Upper lobe of right lung (tissue), 1 donor: ENCODE measurements around the gene HNF1B. TPM values are rescaled to one million over a fixed set of nuclear protein-coding genes. Genes with fewer than 3 reads are reported as not detected.

Experiments used
- ATAC-seq: fragments of 200-7000 bp; cut with Tn5 transposase; one replicate; pipeline ENCODE4 v1.9.1; 2020; ENCODE audit warnings: mild to moderate bottlenecking, moderate library complexity
- DNase-seq: peaks from one replicate; pipeline ENCODE4 v3.0.0-alpha.2; 2020
- H3K27ac ChIP-seq: fragments of 200-600 bp; one replicate; pipeline ENCODE4 v1.8.0; 2022
- H3K27me3 ChIP-seq: fragments of 200-600 bp; one replicate; pipeline ENCODE4 v1.8.0; 2022; ENCODE audit warnings: mild to moderate bottlenecking
- H3K36me3 ChIP-seq: fragments of 200-600 bp; one replicate; pipeline ENCODE4 v1.8.0; 2022
- H3K4me1 ChIP-seq: fragments of 200-600 bp; one replicate; pipeline ENCODE4 v1.8.0; 2022
- H3K4me3 ChIP-seq: fragments of 200-600 bp; one replicate; pipeline ENCODE4 v1.8.0; 2022; ENCODE audit warnings: mild to moderate bottlenecking
- H3K9me3 ChIP-seq: fragments of 200-600 bp; one replicate; pipeline ENCODE4 v1.8.0; 2022
- intact Hi-C: fragments of 100-400 bp; cut with DNase I; formaldehyde crosslinking; loops from one replicate; pipeline ENCODE4 v1.11.0; 2022
- total RNA-seq: library from RNA; stranded (reverse); fragmentation: NEBNext Ultra II Directional; extraction: Animal tissue kit (Norgen Biotek cat#: 25700); gene quantifications from one replicate; pipeline ENCODE4 v1.2.1, GENCODE V29; 2021
- TF ChIP-seq, protein P1 (sequence below): fragments of 200-600 bp; IDR thresholded peaks from one replicate; pipeline ENCODE4 v1.8.0; 2022; ENCODE audit warnings: antibody characterized with exemption
- donor health status: DM: no; HTN: yes; CAD: no; lungs with severe emphysema.

The HNF1B gene
- total RNA-seq, 1 donor from 2014 or later: 19.8 TPM

DNA sequence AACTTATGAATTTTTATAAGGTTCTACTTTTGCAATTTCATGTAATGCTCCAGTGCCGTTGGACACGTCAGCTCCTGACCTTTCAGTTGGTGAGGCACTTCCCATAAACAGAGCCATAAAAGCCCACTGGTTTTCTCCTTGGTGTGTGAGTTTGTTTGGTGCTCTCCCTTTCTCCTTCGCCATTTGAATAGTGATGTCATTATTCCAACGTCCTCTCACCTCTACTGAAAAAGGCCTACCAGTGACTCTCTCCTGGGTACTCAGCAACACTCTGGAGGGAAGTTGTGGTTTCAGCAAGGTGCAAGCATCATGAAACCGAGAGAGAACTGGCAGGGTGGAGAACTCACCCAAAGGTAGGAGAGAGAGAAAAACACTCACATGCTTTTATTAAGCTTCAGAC is 29.6 kb upstream of the HNF1B start:
- no peak overlapping the region for H3K27ac ChIP-seq
- DNase-seq: no peak
- no peaks in the 10 kb centered on the region for H3K9me3 ChIP-seq
- H3K27me3 ChIP-seq: peaks cover 2% of the 10 kb centered on the region
- TF ChIP-seq, protein P1, sequence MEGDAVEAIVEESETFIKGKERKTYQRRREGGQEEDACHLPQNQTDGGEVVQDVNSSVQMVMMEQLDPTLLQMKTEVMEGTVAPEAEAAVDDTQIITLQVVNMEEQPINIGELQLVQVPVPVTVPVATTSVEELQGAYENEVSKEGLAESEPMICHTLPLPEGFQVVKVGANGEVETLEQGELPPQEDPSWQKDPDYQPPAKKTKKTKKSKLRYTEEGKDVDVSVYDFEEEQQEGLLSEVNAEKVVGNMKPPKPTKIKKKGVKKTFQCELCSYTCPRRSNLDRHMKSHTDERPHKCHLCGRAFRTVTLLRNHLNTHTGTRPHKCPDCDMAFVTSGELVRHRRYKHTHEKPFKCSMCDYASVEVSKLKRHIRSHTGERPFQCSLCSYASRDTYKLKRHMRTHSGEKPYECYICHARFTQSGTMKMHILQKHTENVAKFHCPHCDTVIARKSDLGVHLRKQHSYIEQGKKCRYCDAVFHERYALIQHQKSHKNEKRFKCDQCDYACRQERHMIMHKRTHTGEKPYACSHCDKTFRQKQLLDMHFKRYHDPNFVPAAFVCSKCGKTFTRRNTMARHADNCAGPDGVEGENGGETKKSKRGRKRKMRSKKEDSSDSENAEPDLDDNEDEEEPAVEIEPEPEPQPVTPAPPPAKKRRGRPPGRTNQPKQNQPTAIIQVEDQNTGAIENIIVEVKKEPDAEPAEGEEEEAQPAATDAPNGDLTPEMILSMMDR: no peak
- H3K36me3 ChIP-seq: no peaks in the 10 kb centered on the region
- H3K4me1 ChIP-seq: no peaks in the 10 kb centered on the region
- H3K4me3 ChIP-seq: no peak overlapping the region
- intact Hi-C loops: no loop called here
- no peak for ATAC-seq

DNA sequence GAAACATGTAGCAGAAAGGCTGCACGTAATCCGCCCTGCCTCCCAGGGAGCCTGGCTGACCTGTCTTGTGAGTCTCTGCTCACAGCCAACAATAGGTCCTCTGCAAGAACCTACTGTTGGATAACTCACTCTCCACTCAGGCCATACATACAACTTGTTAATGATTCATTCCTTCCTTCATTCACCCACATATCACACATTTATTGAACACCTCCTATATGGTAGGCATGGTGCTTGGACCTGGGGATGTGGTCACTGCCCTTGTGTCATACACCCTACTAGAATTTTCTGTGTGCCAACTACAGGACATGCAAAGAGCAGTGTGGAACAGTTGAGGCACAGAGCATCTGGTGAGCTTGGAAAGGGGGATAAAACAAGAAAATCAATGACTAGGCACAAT is 28.1 kb upstream of the HNF1B start:
- DNase-seq: no peak

DNA sequence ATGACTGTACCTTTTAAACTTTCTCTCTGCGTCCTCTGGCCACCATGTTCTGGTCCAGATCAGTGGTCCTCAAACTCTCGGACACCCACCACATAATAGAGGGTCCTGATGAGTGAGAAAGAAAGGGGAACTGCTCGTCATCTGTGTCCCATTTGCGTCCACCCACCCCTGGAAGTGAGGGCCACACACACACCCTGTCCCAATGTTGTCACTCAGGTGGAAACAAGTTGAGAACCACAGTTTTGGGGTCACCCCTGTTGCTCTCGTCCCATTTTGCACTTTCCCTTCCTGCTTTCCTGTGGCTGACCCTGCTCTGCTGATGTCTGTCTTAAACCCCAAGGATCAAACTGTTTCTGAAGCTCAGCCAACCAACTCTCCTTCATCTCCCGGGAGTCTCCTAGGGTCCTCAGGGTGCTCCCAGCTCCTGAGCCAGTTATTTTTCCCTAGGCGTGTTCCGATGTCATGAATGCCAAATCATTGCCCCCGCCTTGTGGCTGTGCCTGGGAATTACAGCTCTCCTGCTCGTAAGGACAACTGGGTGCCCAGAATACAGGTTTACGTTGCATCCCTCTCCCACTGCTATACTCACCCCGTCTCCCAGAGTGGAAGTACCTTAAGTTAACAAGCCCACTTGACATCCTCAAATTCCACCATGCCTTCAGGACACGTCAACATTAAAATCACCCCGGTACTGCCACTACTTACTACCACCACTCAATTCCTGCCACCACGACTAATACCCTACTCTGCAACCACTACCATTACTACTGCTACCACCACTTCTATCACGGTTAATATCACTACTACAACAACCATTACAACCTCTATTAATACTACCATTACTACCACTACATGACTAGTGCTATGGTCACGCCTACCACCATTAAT is 26.0 kb upstream of the HNF1B start:
- Histone ChIP-seq H3K27me3 (no peaks in the 10 kb centered on the region), H3K9me3 (no peaks in the 10 kb centered on the region), H3K4me3 (no peak overlapping the region), H3K4me1 (no peaks in the 10 kb centered on the region), H3K27ac (no peak overlapping the region), H3K36me3 (no peaks in the 10 kb centered on the region)
- ATAC-seq (peak; percentile 90), DNase-seq (peak; percentile 80)
- intact Hi-C loops: no loop called here
- TF ChIP-seq, protein P1: peak; percentile 65

More for the DNA sequence above, 28.1 kb upstream of the HNF1B start:
- Histone ChIP-seq H3K27ac (no peak overlapping the region), H3K36me3 (no peaks in the 10 kb centered on the region), H3K4me3 (no peak overlapping the region), H3K4me1 (no peaks in the 10 kb centered on the region), H3K27me3 (no peaks in the 10 kb centered on the region), H3K9me3 (no peaks in the 10 kb centered on the region)
- intact Hi-C loops: no loop called here
- TF ChIP-seq, protein P1: no peak
- ATAC-seq: no peak

DNA sequence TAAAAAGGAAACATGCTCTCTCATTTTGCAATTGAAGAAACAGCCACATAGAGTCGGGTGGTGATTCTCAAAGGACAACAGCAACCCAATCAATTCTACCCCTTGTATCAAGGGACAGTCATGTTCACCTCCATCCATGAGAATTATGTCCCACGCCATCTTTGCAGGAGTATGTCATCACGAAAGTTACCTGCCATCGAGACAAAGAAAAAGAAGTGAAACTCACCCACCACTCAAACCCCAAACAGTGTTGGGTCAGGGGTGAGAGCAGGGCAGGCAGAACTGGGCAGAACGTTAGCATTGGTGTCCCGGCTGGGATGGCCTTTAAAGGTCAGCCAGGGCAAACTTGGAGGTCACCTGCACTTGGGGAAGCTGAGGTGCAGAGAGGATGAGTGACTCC is 24.2 kb upstream of the HNF1B start:
- TF ChIP-seq, protein P1: no peak
- intact Hi-C loops: no loop called here
- Histone ChIP-seq H3K27me3 (no peaks in the 10 kb centered on the region), H3K4me1 (no peaks in the 10 kb centered on the region), H3K36me3 (no peaks in the 10 kb centered on the region), H3K27ac (no peak overlapping the region), H3K9me3 (no peaks in the 10 kb centered on the region), H3K4me3 (no peak overlapping the region)
- ATAC-seq (no peak), DNase-seq (no peak)

DNA sequence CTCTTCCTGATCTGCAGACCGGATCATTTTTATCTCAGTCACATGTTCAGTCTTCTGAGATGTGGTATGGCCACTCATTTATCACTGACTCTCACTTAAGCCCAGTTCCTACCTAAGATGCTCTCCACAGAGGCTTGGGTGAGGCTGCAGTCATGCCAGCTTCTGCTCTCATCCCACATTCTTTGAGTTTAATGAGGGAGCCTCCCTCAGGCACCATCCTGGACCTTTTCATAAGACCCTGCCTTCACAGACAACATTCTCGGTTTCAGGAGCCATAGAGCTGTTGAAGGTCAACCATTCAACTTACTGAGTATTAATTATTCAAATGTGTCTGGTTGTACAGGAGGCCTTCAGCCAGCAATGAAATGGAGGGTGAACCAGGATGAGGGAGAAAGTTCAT is 23.6 kb upstream of the HNF1B start:
- intact Hi-C loops: no loop called here
- Histone ChIP-seq H3K27me3 (no peaks in the 10 kb centered on the region), H3K36me3 (no peaks in the 10 kb centered on the region), H3K4me1 (no peaks in the 10 kb centered on the region), H3K9me3 (no peaks in the 10 kb centered on the region), H3K4me3 (no peak overlapping the region), H3K27ac (no peak overlapping the region)
- TF ChIP-seq, protein P1: no peak
- DNase-seq: no peak
- no peak for ATAC-seq
